Measurements from ENCODE around the gene EIF5AL1. TPM values are rescaled to one million over a fixed set of nuclear protein-coding genes. Genes with fewer than 3 reads are reported as not detected.
"Not testable (repeated sequence)": the region's sequence is repeated elsewhere in the genome, so short reads cannot be mapped to it uniquely, and the experiment has no call there.

EIF5AL1 gene
- total RNA-seq, 1 experiment from 2014 or later: 0.72 TPM

DNA sequence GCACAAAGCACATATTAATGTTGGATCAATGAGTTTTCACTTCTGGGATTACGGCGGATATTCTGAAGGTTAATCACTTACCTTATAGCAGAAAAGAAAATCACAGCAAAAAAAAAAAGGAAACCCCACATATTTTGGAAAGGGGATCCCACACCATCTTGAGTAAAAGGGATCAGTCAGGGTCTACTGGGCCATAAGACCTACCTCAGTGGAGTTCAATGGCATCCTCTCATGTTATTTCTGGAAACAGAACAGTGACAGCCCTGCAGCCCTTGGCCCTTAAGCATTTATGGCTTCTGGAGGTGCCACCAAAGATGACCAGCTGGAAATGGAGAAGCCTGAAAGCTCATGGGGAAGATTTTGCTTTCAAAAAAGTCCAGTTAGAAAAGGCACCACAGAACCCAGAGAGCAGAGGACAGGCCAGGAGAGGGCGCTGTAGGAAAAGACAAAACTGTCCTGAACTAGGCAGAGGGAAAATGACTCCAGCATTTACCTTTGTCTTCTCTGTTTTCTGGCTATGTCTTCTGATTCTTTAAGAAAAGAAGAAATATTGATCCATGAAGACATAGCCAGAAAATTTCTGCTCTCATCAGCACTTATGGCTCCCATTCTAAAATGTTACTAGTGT lies 2.9 kb upstream of the EIF5AL1 start:
- DNase-seq (ENCODE audit: low spot score): not testable (repeated sequence)

- DNase-seq (ENCODE audit: low spot score): not testable (repeated sequence)
Observed at GRCh38 chr10:79509934-79510508, 2.3 kb upstream of the EIF5AL1 start.

DNA sequence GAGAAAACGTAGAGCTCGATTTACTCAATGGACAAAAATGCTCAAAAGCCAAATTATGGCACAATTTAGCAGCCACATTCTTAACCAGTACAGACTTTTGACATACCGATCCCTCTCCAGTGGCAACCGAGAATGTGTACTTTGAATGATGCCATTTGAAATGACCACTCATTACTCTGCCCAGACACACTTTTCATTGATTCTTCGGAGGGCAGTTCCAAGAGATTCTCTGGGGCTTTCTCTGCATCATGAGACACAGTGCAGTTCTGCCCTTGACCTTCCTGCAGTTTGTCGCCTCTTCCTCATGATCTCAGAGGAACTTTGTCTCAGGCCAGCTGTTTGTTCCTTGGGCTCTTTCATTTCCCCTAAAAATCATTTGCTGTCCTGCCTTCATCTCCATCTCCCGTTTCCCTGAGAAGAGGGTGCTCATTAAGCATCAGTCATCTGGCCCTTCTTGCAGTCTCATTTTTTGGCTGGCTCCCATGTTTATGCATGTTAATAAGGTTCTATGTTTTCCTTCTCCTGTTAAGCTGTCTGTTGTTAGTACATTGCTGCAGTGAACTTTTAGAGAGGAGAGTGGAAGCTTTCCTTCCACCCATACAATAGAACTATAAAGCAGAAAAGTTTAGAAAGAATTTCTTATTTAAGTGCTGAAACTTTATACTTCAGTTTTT lies 4.3 kb downstream of the EIF5AL1 start:
- not testable (repeated sequence) for DNase-seq (ENCODE audit: low spot score)

GRCh38 chr10:79517567-79517966 lies 5.2 kb downstream of the EIF5AL1 start:
- not testable (repeated sequence) for DNase-seq (ENCODE audit: low spot score)

GRCh38 chr10:79521751-79522150 lies 9.4 kb downstream of the EIF5AL1 start:
- DNase-seq (ENCODE audit: low spot score): not testable (repeated sequence)

GRCh38 chr10:79522464-79522863 lies 10.1 kb downstream of the EIF5AL1 start:
- DNase-seq (ENCODE audit: low spot score): not testable (repeated sequence)

GRCh38 chr10:79523157-79523853 lies 11.0 kb downstream of the EIF5AL1 start:
- DNase-seq (ENCODE audit: low spot score): not testable (repeated sequence)

DNA sequence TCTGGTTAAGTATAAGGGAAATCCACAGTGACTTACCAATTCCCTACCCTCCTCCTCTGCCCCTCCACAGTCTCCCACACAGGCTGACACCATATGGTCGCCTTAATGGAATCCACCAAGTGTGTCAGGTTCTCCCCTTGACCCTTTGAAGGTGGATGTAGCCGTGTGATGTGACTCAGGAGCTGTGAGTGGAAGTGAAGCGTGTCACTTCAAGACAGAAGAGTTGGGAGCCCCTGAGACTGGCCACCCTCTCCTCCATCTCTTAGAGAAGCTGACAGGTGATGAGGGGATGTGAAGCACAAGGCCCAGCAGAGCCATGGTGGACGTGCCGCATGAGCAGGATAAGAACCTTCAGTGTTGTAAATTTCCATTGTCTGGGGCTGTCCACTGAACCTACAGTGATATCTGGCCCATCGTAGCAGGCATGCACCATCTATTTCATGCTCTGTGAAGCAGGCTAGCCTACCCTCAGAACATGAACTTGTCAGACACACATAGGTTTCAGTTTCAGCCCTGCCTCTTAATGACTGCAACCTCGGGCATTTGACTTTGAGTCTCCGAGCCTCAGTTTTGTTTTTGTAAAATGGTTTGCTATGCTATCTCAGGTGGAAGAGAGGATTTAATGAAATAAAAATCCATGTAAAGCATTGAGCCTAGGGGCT lies 12.8 kb downstream of the EIF5AL1 start:
- not testable (repeated sequence) for DNase-seq (ENCODE audit: low spot score)

GRCh38 chr10:79528261-79528660 lies 15.9 kb downstream of the EIF5AL1 start:
- not testable (repeated sequence) for DNase-seq (ENCODE audit: low spot score)

GRCh38 chr10:79533142-79533902 lies 21.0 kb downstream of the EIF5AL1 start:
- not testable (repeated sequence) for DNase-seq (ENCODE audit: low spot score)

- not testable (repeated sequence) for DNase-seq (ENCODE audit: low spot score)
Observed at GRCh38 chr10:79533903-79534175, 21.5 kb downstream of the EIF5AL1 start.

- not testable (repeated sequence) for DNase-seq (ENCODE audit: low spot score)
Observed at GRCh38 chr10:79538311-79538710, 26.0 kb downstream of the EIF5AL1 start.

- DNase-seq (ENCODE audit: low spot score): not testable (repeated sequence)
Observed at GRCh38 chr10:79540930-79541329, 28.6 kb downstream of the EIF5AL1 start.

DNA sequence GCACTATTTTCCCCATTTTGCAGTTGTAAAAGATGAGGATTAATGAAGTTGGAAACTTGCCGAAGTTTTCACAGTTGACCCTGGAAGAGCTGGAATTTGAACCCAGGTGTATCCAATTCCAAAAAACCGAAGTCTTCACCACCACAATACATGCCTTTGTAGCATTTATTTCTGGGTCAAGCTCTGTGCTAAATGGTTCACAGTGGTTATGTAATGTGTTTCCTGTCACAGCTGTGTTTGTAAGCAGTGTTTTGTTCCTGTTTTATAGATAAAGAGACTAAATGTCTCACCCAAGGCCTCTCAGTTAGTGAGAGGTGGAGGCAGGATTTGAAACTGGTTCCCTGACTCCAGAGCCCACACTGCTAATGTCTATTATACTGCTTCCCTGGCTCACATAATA lies 30.3 kb downstream of the EIF5AL1 start:
- DNase-seq (ENCODE audit: low spot score): no peak

GRCh38 chr10:79544408-79544807 lies 32.1 kb downstream of the EIF5AL1 start:
- not testable (repeated sequence) for DNase-seq (ENCODE audit: low spot score)

GRCh38 chr10:79544926-79545659 lies 32.8 kb downstream of the EIF5AL1 start:
- DNase-seq (ENCODE audit: low spot score): not testable (repeated sequence)

- not testable (repeated sequence) for DNase-seq (ENCODE audit: low spot score)
Observed at GRCh38 chr10:79547128-79547527, 34.8 kb downstream of the EIF5AL1 start.

GRCh38 chr10:79547973-79548372 lies 35.6 kb downstream of the EIF5AL1 start:
- DNase-seq (ENCODE audit: low spot score): no peak

DNA sequence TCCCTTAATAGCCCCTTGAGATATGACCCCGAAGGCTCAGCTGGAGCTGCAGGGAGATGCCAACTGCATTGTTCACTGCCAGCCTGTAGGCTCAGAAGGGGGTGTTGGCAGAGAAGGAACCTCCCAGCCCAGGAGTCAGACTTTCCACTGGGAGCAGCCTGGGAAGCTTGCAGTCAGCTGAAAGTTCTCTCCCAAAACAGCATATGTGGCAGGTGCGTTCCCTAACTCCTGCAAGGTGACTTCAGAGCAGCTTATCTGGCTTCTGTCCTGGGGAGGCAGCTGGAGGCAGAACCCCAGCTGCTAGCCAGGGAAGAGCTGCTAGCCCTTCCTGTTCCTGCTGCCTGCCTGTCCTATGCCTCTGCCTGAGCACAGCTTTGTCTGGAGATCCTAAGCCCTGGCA lies 39.8 kb downstream of the EIF5AL1 start:
- DNase-seq (ENCODE audit: low spot score): no peak
